Stimulated activated naive CD8-positive, alpha-beta T cell treated with anti-CD3 and anti-CD28 coated beads, Interleukin-15, amount 100 ng/mL, for 72 hours (primary cell): ENCODE results near the gene ZNF341.
"Not testable (repeated sequence)": the region's sequence is repeated elsewhere in the genome, so short reads cannot be mapped to it uniquely, and the experiment has no call there.

Experiments used
- ATAC-seq: fragments of 150-1000 bp; cut with Tn5 transposase; 2 replicates; pipeline ENCODE4 v1.10.0; 2021; ENCODE audit warnings: mild to moderate bottlenecking, moderate library complexity
- DNase-seq, 2 donors: peaks; one replicate each; pipeline ENCODE4 v3.0.0; 2021 to 2022
- H3K27ac Mint-ChIP-seq, 2 donors: one replicate each; pipeline ENCODE4 v1.8.0; 2022; ENCODE audit warnings: mild to moderate bottlenecking in 2 of 2, mixed read lengths in 2 of 2, moderate library complexity in 2 of 2
- H3K27me3 Mint-ChIP-seq: one replicate; pipeline ENCODE4 v1.8.0; 2022; ENCODE audit warnings: mixed read lengths
- H3K4me1 Mint-ChIP-seq: one replicate; pipeline ENCODE4 v1.8.0; 2022; ENCODE audit warnings: mild to moderate bottlenecking, mixed read lengths
- H3K4me3 Mint-ChIP-seq, 2 donors: one replicate each; pipeline ENCODE4 v1.8.0; 2022; ENCODE audit warnings: mild to moderate bottlenecking in 2 of 2, mixed read lengths in 2 of 2, moderate library complexity in 1 of 2
- H3K9me3 Mint-ChIP-seq, 2 donors: one replicate each; pipeline ENCODE4 v1.8.0; 2022; ENCODE audit warnings: mixed read lengths in 2 of 2

The ZNF341 gene

GRCh38 chr20:33696448-33696847 lies 35.3 kb upstream of the ZNF341 start:
- peaks cover 0 to 7% of the 10 kb centered on the region in 2 donors for H3K9me3 Mint-ChIP-seq
- peaks cover under 1% of the 10 kb centered on the region for H3K4me1 Mint-ChIP-seq
- H3K27ac Mint-ChIP-seq: no peak overlapping the region
- no peaks in the 10 kb centered on the region for H3K27me3 Mint-ChIP-seq
- no peak for ATAC-seq
- H3K4me3 Mint-ChIP-seq: no peak overlapping the region
- no peak for DNase-seq

DNA sequence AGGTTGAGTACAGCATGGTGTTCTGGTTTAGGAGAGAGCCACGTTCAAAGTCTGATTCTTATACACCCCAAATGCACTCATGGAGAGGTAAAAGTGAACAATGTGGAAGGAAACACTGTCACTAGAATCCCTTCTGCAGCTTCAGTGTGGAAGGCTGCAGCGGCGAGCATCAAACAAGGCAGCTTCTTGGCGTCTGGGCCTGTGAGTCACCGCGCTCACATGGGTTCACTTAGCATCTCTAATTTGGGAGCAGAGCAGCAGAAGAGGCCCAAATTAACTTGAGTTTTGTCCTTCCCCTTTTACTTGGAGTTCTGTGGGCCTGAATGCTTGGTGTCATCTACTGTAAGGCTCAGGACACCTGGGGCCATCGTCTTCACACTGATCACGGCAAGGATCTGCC lies 34.7 kb upstream of the ZNF341 start:
- no peak overlapping the region for H3K27ac Mint-ChIP-seq
- H3K9me3 Mint-ChIP-seq: peaks cover 0 to 7% of the 10 kb centered on the region in 2 donors
- no peaks in the 10 kb centered on the region for H3K4me1 Mint-ChIP-seq
- H3K4me3 Mint-ChIP-seq: no peak overlapping the region
- DNase-seq (no peak), ATAC-seq (no peak)
- H3K27me3 Mint-ChIP-seq: no peaks in the 10 kb centered on the region

- not testable (repeated sequence) for DNase-seq, H3K9me3 Mint-ChIP-seq, ATAC-seq, H3K27me3 Mint-ChIP-seq, H3K4me3 Mint-ChIP-seq, H3K4me1 Mint-ChIP-seq, H3K27ac Mint-ChIP-seq
Observed at GRCh38 chr20:33698966-33699365, 32.8 kb upstream of the ZNF341 start.

GRCh38 chr20:33700696-33701441 lies 30.9 kb upstream of the ZNF341 start:
- not testable (repeated sequence) for ATAC-seq, H3K27ac Mint-ChIP-seq, H3K4me3 Mint-ChIP-seq, H3K4me1 Mint-ChIP-seq, DNase-seq, H3K27me3 Mint-ChIP-seq, H3K9me3 Mint-ChIP-seq

GRCh38 chr20:33701629-33702450 lies 30.0 kb upstream of the ZNF341 start:
- no peak for DNase-seq
- H3K27me3 Mint-ChIP-seq: no peaks in the 10 kb centered on the region
- no peaks in the 10 kb centered on the region for H3K4me1 Mint-ChIP-seq
- no peak for ATAC-seq
- H3K27ac Mint-ChIP-seq: no peak overlapping the region
- peaks cover 0 to 7% of the 10 kb centered on the region in 2 donors for H3K9me3 Mint-ChIP-seq
- H3K4me3 Mint-ChIP-seq: no peak overlapping the region

DNA sequence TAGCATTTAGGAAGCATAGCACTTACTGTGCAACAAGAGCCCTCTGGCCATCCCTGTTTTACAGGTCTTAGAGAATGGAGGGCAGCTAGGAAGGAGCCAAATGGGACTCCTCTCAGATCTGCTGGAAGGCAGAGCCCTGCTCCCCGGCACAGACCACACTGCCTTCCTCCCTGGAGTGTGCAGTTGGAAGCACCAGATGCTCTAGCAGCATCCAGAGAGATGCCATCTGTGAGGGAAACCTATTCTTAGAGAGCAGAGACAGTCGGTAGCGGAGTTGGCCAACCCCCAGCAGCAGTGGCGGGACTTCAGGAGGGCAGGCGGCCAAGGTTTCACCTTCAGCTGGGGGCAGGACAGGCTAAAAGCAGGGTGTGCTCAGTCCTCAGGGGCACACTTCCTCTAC lies 28.9 kb upstream of the ZNF341 start:
- DNase-seq (no peak), ATAC-seq (no peak)
- H3K27ac Mint-ChIP-seq: peak overlapping the region in 1 of 2 donors; percentile 23
- H3K4me1 Mint-ChIP-seq: no peaks in the 10 kb centered on the region
- no peak overlapping the region for H3K4me3 Mint-ChIP-seq
- peaks cover 0 to 7% of the 10 kb centered on the region in 2 donors for H3K9me3 Mint-ChIP-seq
- no peaks in the 10 kb centered on the region for H3K27me3 Mint-ChIP-seq

- no peaks in the 10 kb centered on the region for H3K4me1 Mint-ChIP-seq
- H3K27me3 Mint-ChIP-seq: no peaks in the 10 kb centered on the region
Observed at GRCh38 chr20:33703498-33704137, 28.2 kb upstream of the ZNF341 start.

DNA sequence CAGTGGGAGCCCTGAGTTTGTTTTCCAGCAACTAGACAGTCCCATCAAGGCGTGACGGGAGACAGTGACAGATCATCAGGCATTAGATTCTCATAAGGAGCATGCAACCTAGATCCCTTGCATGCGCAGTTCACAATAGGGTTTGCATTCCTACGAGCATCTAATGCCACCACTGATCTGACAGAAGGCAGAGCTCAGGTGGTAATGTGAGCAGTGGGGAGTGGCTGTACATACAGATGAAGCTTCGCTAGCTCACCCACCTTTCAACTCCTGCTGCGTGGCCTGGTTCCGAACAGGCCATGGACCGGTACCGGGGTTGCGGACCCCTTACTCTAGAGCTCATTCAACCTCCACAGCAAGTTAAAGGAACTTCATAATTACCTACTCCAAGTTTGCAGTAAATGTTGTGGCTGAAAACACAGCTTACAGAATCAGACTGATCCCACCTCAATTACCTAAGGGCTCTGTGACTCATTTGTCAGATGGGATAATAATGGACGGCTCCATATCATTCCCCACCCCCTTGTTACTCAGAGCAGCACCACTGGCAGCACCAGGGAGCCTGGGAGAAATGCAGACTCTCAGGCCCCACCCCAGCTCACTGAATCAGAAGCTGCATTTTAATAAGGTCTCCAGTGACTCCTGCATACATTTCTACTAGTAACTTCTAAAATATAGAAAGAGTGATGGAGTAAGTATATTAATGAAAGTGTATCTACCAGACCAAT lies 27.4 kb upstream of the ZNF341 start:
- DNase-seq (no peak), ATAC-seq (no peak)
- H3K27me3 Mint-ChIP-seq: no peaks in the 10 kb centered on the region
- peaks cover 2% of the 10 kb centered on the region for H3K4me1 Mint-ChIP-seq
- H3K4me3 Mint-ChIP-seq: no peak overlapping the region
- H3K27ac Mint-ChIP-seq: no peak overlapping the region
- H3K9me3 Mint-ChIP-seq: no peaks in the 10 kb centered on the region

More at GRCh38 chr20:33703498-33704137, 28.2 kb upstream of the ZNF341 start:
- no peak for DNase-seq
- no peak for ATAC-seq
- Mint-ChIP-seq H3K27ac (no peak overlapping the region), H3K4me3 (no peak overlapping the region), H3K9me3 (peaks cover 0 to 1% of the 10 kb centered on the region in 2 donors)

GRCh38 chr20:33707668-33708067 lies 24.1 kb upstream of the ZNF341 start:
- Mint-ChIP-seq H3K9me3 (no peaks in the 10 kb centered on the region), H3K4me1 (peaks cover 19% of the 10 kb centered on the region), H3K27me3 (no peaks in the 10 kb centered on the region), H3K4me3 (no peak overlapping the region), H3K27ac (no peak overlapping the region)
- no peak for ATAC-seq
- DNase-seq: no peak

- H3K4me1 Mint-ChIP-seq: peaks cover 19% of the 10 kb centered on the region
- no peak for DNase-seq
- H3K27me3 Mint-ChIP-seq: no peaks in the 10 kb centered on the region
- ATAC-seq: no peak
- H3K27ac Mint-ChIP-seq: no peak overlapping the region
- no peaks in the 10 kb centered on the region for H3K9me3 Mint-ChIP-seq
- no peak overlapping the region for H3K4me3 Mint-ChIP-seq
Observed at GRCh38 chr20:33709398-33709797, 22.4 kb upstream of the ZNF341 start.

GRCh38 chr20:33709905-33710541 lies 21.8 kb upstream of the ZNF341 start:
- Mint-ChIP-seq H3K9me3 (no peaks in the 10 kb centered on the region), H3K4me1 (peaks cover 19% of the 10 kb centered on the region), H3K27me3 (no peaks in the 10 kb centered on the region), H3K27ac (no peak overlapping the region), H3K4me3 (no peak overlapping the region)
- no peak for DNase-seq
- ATAC-seq: peak; percentile 18

- H3K4me3 Mint-ChIP-seq: no peak overlapping the region
- no peak overlapping the region for H3K27ac Mint-ChIP-seq
Observed at GRCh38 chr20:33710681-33711445, 20.9 kb upstream of the ZNF341 start.

DNA sequence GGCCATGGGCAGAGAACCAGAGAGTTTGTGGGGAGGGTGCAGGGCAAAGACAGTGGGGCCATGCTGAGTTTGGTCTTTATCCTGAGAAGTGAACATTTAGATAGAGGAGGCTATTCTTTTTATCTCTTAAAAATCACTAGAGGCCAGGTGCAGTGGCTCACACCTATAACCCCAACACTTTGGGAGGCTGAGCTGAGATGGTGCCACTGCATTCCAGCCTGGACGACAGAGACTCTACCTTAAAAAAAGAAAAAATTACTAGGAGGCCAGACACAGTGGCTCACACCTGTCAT lies 20.4 kb upstream of the ZNF341 start:
- ATAC-seq (no peak), DNase-seq (no peak)

More at GRCh38 chr20:33710681-33711445, 20.9 kb upstream of the ZNF341 start:
- H3K4me1 Mint-ChIP-seq: peaks cover 19% of the 10 kb centered on the region
- H3K9me3 Mint-ChIP-seq: no peaks in the 10 kb centered on the region
- DNase-seq (no peak), ATAC-seq (no peak)
- H3K27me3 Mint-ChIP-seq: no peaks in the 10 kb centered on the region

DNA sequence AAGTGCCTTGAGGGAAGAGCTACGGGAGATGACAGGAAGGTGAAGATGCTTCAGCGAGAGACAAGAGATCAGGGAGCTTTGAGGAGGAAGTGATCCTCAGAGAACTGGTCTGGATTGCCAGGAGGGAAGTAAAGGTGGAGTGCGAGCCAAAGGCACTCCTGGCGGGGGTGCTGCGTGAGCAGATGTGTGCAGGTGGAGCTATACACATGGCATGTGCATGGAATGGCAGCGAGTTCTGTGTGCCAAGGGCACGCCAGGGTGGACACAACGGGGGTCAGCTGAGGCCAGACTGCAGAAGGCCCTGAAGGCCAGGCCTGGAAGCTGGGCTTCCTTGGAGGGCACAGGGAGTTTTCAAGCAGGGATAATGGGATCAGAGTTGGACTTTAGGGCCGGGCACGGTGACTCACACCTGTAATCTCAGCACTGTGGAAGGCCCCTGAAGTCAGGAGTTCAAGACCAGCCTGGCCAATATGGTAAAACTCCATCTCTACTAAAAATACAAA lies 17.9 kb upstream of the ZNF341 start:
- DNase-seq: no peak
- no peaks in the 10 kb centered on the region for H3K27me3 Mint-ChIP-seq
- H3K4me1 Mint-ChIP-seq: peaks cover 25% of the 10 kb centered on the region
- H3K9me3 Mint-ChIP-seq: no peaks in the 10 kb centered on the region
- peak overlapping the region in 1 of 2 donors; percentile 49 for H3K27ac Mint-ChIP-seq
- no peak for ATAC-seq
- H3K4me3 Mint-ChIP-seq: no peak overlapping the region

More for the DNA sequence above, 20.4 kb upstream of the ZNF341 start:
- Mint-ChIP-seq H3K9me3 (no peaks in the 10 kb centered on the region), H3K27ac (no peak overlapping the region), H3K4me3 (no peak overlapping the region), H3K27me3 (no peaks in the 10 kb centered on the region), H3K4me1 (peaks cover 19% of the 10 kb centered on the region)
